Embryonic facial prominence (tissue), 1 donor: ENCODE measurements around the gene CLCN2.

Experiments used
- DNase-seq: peaks from one replicate; pipeline ENCODE4 v3.0.0-alpha.2; 2016; ENCODE audit errors: extremely low spot score

CLCN2 gene

GRCh38 chr3:184325715-184326369 is 35.6 kb downstream of the CLCN2 start:
- DNase-seq = no peak

GRCh38 chr3:184325269-184325668 is 36.1 kb downstream of the CLCN2 start:
- no peak for DNase-seq

- DNase-seq = no peak
Observed at GRCh38 chr3:184323696-184324095, 37.7 kb downstream of the CLCN2 start.

- no peak for DNase-seq
Observed at GRCh38 chr3:184322731-184323487, 38.5 kb downstream of the CLCN2 start.

- DNase-seq = no peak
Observed at GRCh38 chr3:184321666-184322065, 39.7 kb downstream of the CLCN2 start.

GRCh38 chr3:184320104-184320445 is 41.3 kb downstream of the CLCN2 start:
- no peak for DNase-seq

- DNase-seq = no peak
Observed at GRCh38 chr3:184317201-184317600, 44.2 kb downstream of the CLCN2 start.

GRCh38 chr3:184316792-184317191 is 44.6 kb downstream of the CLCN2 start:
- DNase-seq = no peak

GRCh38 chr3:184315871-184316661 is 45.3 kb downstream of the CLCN2 start:
- DNase-seq = no peak

GRCh38 chr3:184315543-184315867 is 45.9 kb downstream of the CLCN2 start:
- no peak for DNase-seq

- DNase-seq = peak; percentile 45
Observed at GRCh38 chr3:184314700-184315542, 46.5 kb downstream of the CLCN2 start.

GRCh38 chr3:184314363-184314699 is 47.1 kb downstream of the CLCN2 start, which contains the start of gene EIF4G1:
TSS of gene EIF4G1 (plus strand) at chr3:184314606. CDS start at chr3:184315797, 1,191 bp downstream.
- DNase-seq = peak; percentile 87

- no peak for DNase-seq
Observed at GRCh38 chr3:184311633-184312032, 49.8 kb downstream of the CLCN2 start.

- no peak for DNase-seq
Observed at GRCh38 chr3:184308744-184309143, 52.7 kb downstream of the CLCN2 start.

- DNase-seq = no peak
Observed at GRCh38 chr3:184307915-184308314, 53.5 kb downstream of the CLCN2 start.

- no peak for DNase-seq
Observed at GRCh38 chr3:184306341-184306972, 54.9 kb downstream of the CLCN2 start.

GRCh38 chr3:184305577-184305976 is 55.8 kb downstream of the CLCN2 start:
- no peak for DNase-seq

GRCh38 chr3:184300378-184300720 is 61.1 kb downstream of the CLCN2 start:
- no peak for DNase-seq

GRCh38 chr3:184299488-184300377 is 61.7 kb downstream of the CLCN2 start:
- DNase-seq = no peak

- DNase-seq = peak; percentile 92
Observed at GRCh38 chr3:184298759-184299487, 62.5 kb downstream of the CLCN2 start, which contains the start of gene PSMD2. TSS of gene PSMD2 (plus strand) at chr3:184299241. CDS start at chr3:184299267, 26 bp downstream.
